ENCODE results near the gene INPP5A.
"Not testable (repeated sequence)": the region's sequence is repeated elsewhere in the genome, so short reads cannot be mapped to it uniquely, and the experiment has no call there.

Gene INPP5A

DNA sequence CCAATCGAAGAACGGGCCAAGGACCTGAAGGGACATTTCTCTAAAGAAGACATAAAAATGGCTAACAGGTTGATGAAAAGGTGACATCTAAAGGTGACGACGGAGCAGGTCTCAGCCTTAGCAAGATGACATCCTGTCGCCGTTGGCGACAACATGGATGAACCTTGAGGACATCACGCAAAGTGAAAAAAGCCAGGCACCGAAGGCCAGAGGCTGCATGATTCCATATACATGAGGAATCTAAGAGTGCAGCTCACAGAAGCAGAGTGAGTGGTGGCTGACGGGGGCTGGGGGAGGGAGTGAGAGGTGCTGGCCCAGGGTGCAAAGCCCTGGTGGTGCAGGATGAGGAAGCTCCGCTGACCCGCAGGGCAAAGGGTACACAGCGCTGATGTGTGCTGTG is 282.5 kb downstream of the INPP5A start:
- in situ Hi-C loops (cut with MboI; ENCODE audit: low sequenced_read_pairs), result no loop called here

DNA sequence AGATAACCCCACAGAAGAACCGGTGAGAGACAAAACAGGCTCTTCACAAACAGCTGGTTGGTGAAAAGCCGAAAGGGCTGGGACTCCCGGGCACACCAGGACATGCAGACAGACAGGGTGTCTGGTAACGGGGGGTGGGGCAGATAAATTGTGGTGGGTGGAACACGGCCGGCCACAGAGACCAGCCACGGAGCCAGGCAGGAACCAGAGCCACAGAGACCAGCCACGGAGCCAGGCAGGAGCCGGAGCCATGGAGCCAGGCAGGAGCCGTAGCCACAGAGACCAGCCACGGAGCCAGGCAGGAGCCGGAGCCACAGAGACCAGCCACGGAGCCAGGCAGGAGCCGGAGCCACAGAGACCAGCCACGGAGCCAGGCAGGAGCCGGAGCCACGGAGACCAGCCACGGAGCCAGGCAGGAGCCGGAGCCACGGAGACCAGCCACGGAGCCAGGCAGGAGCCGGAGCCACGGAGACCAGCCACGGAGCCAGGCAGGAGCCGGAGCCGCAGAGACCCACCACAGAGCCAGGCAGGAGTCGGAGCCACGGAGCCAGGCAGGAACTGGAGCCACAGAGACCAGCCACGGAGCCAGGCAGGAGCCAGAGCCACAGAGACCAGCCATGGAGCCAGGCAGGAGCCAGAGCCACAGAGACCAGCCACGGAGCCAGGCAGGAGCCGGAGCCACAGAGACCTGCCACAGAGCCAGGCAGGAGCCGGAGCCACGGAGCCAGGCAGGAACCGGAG is 288.4 kb downstream of the INPP5A start:
- in situ Hi-C loops (cut with MboI; ENCODE audit: low sequenced_read_pairs), result not testable (repeated sequence)

DNA sequence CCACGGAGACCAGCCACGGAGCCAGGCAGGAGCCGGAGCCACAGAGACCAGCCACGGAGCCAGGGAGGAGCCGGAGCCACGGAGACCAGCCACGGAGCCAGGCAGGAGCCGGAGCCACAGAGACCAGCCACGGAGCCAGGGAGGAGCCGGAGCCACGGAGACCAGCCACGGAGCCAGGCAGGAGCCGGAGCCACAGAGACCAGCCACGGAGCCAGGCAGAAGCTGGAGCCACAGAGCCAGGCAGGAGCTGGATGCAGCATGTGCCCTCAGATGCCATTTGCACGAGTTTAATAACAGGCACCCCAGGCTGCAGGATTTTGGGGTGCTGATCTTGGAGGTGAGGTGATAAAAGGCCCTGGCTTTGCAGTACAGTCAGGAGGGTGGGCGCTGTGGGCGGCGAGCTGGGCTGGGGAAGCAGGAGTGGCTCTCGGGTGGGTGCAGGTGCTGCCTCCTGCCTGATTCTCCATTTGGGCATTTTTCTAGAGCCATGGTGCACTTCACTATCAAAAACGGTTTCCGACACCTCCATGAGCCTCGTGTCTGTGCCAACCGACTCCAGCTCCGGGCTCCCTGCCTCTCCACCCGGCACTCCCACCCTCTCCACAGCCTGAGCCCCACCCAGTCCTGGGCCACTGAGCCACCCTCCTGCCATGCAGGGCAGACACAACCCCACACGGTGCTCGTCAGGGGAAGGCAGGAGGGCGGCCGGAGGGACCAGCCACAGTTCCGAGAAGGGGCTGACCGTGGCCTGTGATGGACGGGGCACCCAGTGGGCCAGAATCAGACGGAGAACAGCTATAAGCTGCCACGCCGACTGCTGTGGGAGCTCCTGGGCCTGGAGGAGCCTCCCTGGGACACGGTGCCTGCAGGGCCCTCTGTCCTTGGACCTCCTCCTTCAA is 289.2 kb downstream of the INPP5A start:
- in situ Hi-C loops (cut with MboI; ENCODE audit: low sequenced_read_pairs), result no loop called here

DNA sequence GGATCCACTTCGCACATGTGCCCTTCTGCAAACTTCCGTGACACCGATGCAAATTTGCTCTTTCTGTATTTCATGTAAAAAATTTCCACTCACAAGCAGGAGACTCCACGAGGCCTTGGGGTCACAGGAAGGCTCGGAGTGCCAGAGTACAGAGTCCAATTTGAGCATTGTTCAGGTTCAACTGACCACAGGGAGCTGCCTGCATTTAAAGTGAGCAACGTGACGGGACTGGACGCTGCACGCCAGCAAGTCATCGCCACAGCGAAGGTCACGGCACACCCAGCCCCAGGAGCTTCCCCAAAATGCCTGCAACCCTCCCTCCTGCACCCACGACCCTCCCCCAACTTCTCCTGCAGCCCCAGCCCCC is 289.8 kb downstream of the INPP5A start:
- in situ Hi-C loops (cut with MboI; ENCODE audit: low sequenced_read_pairs), result no loop called here

DNA sequence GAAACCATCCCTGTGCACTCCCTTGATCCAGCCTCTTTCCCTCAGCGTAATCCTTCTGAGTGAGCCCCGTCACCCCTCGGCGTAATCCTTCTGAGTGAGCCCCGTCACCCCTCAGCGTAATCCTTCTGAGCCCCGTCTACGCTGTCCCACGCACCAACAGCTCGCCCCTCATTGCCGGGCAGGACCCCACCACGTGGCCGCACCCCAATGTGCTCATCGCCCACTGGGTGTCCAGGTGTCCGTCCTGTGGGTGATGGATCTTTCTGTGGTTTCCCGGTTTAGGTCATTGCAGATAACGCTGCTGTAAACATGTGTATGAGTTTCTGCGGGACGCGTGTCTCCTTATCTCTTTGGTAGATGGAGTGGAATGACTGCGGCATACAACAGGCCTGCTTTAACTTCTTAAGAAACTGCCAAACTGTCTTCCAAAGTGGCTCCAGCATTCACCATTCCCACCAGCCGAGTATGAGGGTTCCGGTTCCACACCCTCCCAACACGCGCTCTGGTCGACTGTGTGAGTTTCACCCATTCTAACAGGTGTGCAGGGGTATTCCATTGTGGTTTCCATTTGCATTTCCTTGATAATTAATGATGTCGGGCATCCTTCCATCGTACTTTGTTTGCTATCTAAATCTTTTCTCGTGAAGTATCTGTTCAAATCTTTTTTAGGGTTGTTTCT is 290.4 kb downstream of the INPP5A start:
- in situ Hi-C loops (cut with MboI; ENCODE audit: low sequenced_read_pairs), result no loop called here

DNA sequence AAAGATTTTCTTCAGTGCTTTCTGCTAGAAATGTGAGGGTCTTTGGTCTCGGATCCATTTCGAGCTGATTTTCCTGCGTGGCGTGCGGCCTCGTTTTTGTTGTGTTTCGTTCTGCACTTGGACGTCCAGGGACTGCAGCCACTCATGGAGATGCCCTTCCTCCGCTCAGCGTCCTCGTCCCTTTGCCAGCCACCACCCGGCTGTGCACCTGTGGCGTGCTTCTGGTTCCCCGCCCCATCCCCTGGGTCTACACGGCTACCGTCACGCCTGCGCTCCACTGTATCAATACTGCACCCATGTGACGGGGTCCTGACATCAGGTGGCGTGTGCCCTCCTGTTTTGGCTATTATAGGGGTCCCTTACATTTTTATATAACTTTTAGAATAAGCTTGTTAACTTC is 291.1 kb downstream of the INPP5A start:
- in situ Hi-C loops (cut with MboI; ENCODE audit: low sequenced_read_pairs), result no loop called here

DNA sequence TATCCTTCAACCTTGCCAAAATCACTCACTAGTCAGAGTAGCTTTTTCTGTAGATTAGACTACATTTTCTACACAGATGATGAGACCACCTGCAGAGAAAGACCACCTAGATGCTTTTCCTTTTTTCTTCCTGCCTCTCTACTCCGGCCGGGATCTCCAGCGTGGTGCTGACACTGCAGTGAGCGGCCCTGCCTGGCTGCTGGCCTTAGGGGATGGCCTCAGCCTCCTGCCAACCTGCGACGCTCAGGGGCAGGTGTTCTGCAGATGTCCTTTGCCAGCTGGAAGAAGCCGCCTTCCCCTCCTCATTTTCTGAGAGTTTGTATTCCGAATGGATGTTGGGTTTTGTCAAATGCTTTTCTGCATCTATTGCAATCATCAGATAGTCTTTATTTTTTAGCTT is 291.8 kb downstream of the INPP5A start:
- in situ Hi-C loops (cut with MboI; ENCODE audit: low sequenced_read_pairs), result no loop called here

DNA sequence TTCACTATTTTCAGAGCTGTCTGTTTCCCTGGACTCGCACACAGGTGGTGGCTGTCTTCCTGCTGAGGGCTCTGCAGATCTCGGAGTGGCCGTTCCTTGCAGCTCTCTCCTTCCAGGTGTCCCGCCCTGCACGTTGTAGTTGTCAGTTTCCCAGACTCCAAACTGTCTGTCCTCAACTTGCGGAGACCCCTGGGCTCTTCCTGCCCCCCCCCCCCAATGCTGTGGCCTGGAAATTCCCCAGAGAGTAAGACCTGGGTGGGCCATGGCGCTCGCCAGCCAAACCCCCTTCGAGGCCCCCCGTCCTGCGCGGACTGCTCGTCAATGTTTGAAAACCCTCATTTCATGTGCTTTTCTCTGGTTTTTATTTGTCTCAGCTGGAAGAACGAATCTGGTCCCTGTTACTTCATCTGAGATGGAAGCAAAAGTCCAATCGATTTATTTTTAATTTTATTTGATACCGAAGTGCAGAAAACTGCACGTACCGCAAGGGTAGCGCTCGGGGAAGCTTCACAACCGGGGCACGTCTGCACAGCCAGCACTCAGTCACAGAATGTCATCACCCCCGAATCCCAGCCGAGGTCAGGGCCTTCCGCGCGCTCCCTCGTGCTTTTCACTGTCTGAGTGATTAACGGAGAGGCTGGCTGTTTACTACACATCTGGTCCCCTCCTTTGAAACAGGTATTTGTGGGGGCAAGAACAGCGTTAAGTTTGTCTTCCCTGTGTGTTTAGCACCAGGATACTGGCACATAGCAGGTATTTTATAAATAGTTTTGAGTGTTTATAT is 294.8 kb downstream of the INPP5A start:
- in situ Hi-C loops (cut with MboI; ENCODE audit: low sequenced_read_pairs), result no loop called here

All from HL-60/S4 treated with phorbol 12-myristate 13-acetate at 8.2 ng/mL for 4 days and 3 days (cell line).